Transverse colon (tissue), 4 donors: ENCODE data around the gene STAT6. TPM values are rescaled to one million over a fixed set of nuclear protein-coding genes. Genes with fewer than 3 reads are reported as not detected.

Experiments used
- DNase-seq: peaks from one replicate; pipeline ENCODE4 v3.0.0-alpha.2; 2019
- H3K27ac ChIP-seq, 4 donors: fragments of 200-600 bp; sonication (generic); 2 replicates each; pipeline ENCODE4 v1.5.1; 2016 to 2018; ENCODE audit warnings: inconsistent platforms in 4 of 4
- H3K27me3 ChIP-seq: fragments of 200-600 bp; sonication (generic); 2 replicates; pipeline ENCODE4 v1.5.1; 2017; ENCODE audit warnings: inconsistent platforms
- H3K36me3 ChIP-seq, 4 donors: fragments of 200-600 bp; sonication (generic); 2 replicates each; pipeline ENCODE4 v1.5.1; 2017 to 2019; ENCODE audit warnings: inconsistent platforms in 4 of 4
- H3K4me1 ChIP-seq, 4 donors: fragments of 200-600 bp; sonication (generic); 2 replicates each; pipeline ENCODE4 v1.5.1; 2017 to 2020; ENCODE audit warnings: inconsistent platforms in 4 of 4
- H3K4me3 ChIP-seq, 4 donors: fragments of 200-600 bp; sonication (generic); 1 replicate in 1 of 4; 2 replicates in 3 of 4; pipeline versions ENCODE4 v1.5.1 to v1.6.1; 2017 to 2019; ENCODE audit warnings: inconsistent platforms in 4 of 4
- H3K9me3 ChIP-seq, 2 donors: fragments of 200-600 bp; sonication (generic); 2 replicates each; pipeline ENCODE4 v1.5.1; 2017 to 2019; ENCODE audit warnings: inconsistent platforms in 2 of 2
- EP300 ChIP-seq: sonication (generic); formaldehyde crosslinking; IDR thresholded peaks from one replicate; pipeline ENCODE4 v1.6.1; 2017; ENCODE audit warnings: antibody characterized with exemption, low read depth
- POLR2A ChIP-seq: fragments of 450-650 bp; IDR thresholded peaks from one replicate; pipeline ENCODE4 v1.6.1; 2016; ENCODE audit warnings: antibody characterized with exemption, mild to moderate bottlenecking, moderate library complexity
- POLR2AphosphoS5 ChIP-seq, 3 donors: sonication (generic); formaldehyde crosslinking; IDR thresholded peaks; one replicate each; pipeline ENCODE4 v1.6.1; 2016; ENCODE audit warnings: antibody characterized with exemption in 3 of 3
- WGBS, 2 donors: methylation state at CpG; one replicate each; pipeline ENCODE4 v1.1.5; 2018; ENCODE audit warnings: low coverage in 1 of 2; 5-methylcytosine and 5-hydroxymethylcytosine counted together
- in situ Hi-C, 4 donors: fragments of 200-750 bp; cut with MboI; loops; one replicate each; pipeline versions ENCODE4 v1.15.0 to v1.15.1; 2017; ENCODE audit warnings: low sequenced_read_pairs in 3 of 4, low pct_ligation_motif_present in 1 of 4, low pct_unique_long_range_greater_than_20kb in 1 of 4
- intact Hi-C: fragments of 100-400 bp; cut with DNase I; formaldehyde crosslinking; loops from one replicate; pipeline ENCODE4 v1.15.1; 2023; ENCODE audit warnings: low total_unique reads
- total RNA-seq, 4 donors: library from RNA; depleted of rRNA; stranded (reverse); fragments of >200 nt; gene quantifications; one replicate each; pipeline ENCODE4 v1.1.0, GENCODE V29; 2016
- TF ChIP-seq, protein P1 (sequence below), 5 experiments: fragments of 200-600 bp in 3 of 5; fragments of 450-650 bp in 2 of 5; sonication (generic) in 3 of 5; IDR thresholded peaks; 1 replicate in 2 of 5; 2 replicates in 3 of 5; pipeline ENCODE4 v1.5.1; 2016 to 2017; ENCODE audit warnings: antibody characterized with exemption in 5 of 5, inconsistent platforms in 3 of 5, mild to moderate bottlenecking in 2 of 5, moderate library complexity in 1 of 5

STAT6 gene
- total RNA-seq, 4 donors from 2014 or later = 181 to 318 (median 198) TPM

DNA sequence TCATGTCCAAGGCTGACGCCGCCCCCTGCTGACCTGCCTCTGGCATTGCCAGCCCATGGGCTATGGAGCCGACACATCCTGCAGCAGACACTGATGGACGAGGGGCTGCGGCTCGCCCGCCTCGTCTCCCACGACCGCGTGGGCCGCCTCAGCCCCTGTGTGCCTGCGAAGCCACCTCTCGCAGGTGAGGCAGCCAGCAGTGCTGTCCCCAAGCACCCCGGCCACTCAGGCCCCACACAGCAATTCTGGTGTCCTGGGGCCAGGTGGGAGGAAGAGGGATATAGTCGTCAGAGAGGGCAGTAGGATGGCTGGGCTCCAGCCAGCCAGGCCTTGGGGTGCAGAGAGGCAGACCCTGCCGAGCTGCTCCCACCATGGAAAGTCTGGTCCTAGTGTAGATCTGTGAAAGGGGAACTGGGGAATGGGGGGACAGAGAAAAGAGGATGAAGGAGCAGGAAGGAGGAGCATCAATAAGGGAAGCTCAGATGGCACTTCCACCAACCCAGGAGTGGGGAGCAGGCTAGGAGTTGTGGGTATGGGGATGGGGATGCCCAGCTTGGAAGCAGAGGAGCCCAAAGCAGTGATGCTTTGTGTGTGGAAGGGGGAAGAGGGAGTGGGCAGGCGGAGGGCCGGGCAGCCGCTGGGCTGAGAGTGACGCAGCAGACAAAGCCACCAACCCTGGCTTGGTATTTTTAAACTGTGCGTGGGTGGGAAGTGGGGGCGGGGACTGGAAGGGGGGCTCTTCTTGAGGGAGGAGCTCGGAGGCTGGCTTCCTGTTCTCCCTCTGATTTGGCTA is 17.6 kb downstream of the STAT6 start:
- Histone ChIP-seq H3K4me1 (peaks cover 21 to 66% (median 42%) of the 10 kb centered on the region in 4 donors), H3K27ac (peak overlapping the region; percentile 75 to 98 (median 95)), H3K27me3 (no peaks in the 10 kb centered on the region), H3K36me3 (peaks cover 0 to 24% (median 3%) of the 10 kb centered on the region in 4 donors), H3K4me3 (no peak overlapping the region), H3K9me3 (no peaks in the 10 kb centered on the region)
- intact Hi-C loops = no loop called here
- DNase-seq = peak; percentile 67
- TF ChIP-seq, protein P1, sequence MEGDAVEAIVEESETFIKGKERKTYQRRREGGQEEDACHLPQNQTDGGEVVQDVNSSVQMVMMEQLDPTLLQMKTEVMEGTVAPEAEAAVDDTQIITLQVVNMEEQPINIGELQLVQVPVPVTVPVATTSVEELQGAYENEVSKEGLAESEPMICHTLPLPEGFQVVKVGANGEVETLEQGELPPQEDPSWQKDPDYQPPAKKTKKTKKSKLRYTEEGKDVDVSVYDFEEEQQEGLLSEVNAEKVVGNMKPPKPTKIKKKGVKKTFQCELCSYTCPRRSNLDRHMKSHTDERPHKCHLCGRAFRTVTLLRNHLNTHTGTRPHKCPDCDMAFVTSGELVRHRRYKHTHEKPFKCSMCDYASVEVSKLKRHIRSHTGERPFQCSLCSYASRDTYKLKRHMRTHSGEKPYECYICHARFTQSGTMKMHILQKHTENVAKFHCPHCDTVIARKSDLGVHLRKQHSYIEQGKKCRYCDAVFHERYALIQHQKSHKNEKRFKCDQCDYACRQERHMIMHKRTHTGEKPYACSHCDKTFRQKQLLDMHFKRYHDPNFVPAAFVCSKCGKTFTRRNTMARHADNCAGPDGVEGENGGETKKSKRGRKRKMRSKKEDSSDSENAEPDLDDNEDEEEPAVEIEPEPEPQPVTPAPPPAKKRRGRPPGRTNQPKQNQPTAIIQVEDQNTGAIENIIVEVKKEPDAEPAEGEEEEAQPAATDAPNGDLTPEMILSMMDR (IDR thresholded peaks at IDR 0.05) = peak; percentile 34 to 49 (median 43)
- TF ChIP-seq EP300 (no peak), POLR2A (peak; percentile 22), POLR2AphosphoS5 (IDR thresholded peaks at IDR 0.05) (peak; percentile 12 to 55 (median 21))
- in situ Hi-C loops = no loop called here
- WGBS, 2 donors = 15 to 43% methylated on average over 5 to 24 of the region's 24 CpGs

GRCh38 chr12:57092876-57093414 is 18.2 kb downstream of the STAT6 start:
- Histone ChIP-seq H3K27me3 (no peaks in the 10 kb centered on the region), H3K27ac (peak overlapping the region; percentile 75 to 98 (median 95)), H3K4me1 (peaks cover 21 to 70% (median 47%) of the 10 kb centered on the region in 4 donors), H3K4me3 (no peak overlapping the region), H3K36me3 (peaks cover 0 to 18% (median 0%) of the 10 kb centered on the region in 4 donors), H3K9me3 (no peaks in the 10 kb centered on the region)
- in situ Hi-C loops = no loop called here
- WGBS, 2 donors = 81 to 100% methylated on average over 1 to 4 of the region's 4 CpGs
- intact Hi-C loops = no loop called here
- TF ChIP-seq POLR2A = no peak
- DNase-seq = no peak

GRCh38 chr12:57092529-57092862 is 18.7 kb downstream of the STAT6 start:
- peaks cover 0 to 16% (median 0%) of the 10 kb centered on the region in 4 donors for H3K36me3 ChIP-seq
- no peak overlapping the region for H3K4me3 ChIP-seq
- peak overlapping the region; percentile 75 to 98 (median 95) for H3K27ac ChIP-seq
- no peaks in the 10 kb centered on the region for H3K9me3 ChIP-seq
- no peak for DNase-seq
- intact Hi-C loops (no loop called here), in situ Hi-C loops (no loop called here)
- peaks cover 22 to 74% (median 52%) of the 10 kb centered on the region in 4 donors for H3K4me1 ChIP-seq
- no peaks in the 10 kb centered on the region for H3K27me3 ChIP-seq
- TF ChIP-seq EP300 (no peak), POLR2A (no peak), POLR2AphosphoS5 (IDR thresholded peaks at IDR 0.05) (no peak)
- TF ChIP-seq, protein P1 (IDR thresholded peaks at IDR 0.05) = no peak
- WGBS, 2 donors = 72% methylated on average over 5 of the region's 5 CpGs; no CpG with 5 or more reads in 1 of the 2 donors

GRCh38 chr12:57091638-57092528 is 19.3 kb downstream of the STAT6 start:
- intact Hi-C loops (no loop called here), in situ Hi-C loops (no loop called here)
- Histone ChIP-seq H3K27ac (peak overlapping the region; percentile 92 to 98 (median 96)), H3K4me1 (peaks cover 23 to 79% (median 57%) of the 10 kb centered on the region in 4 donors), H3K4me3 (no peak overlapping the region), H3K27me3 (no peaks in the 10 kb centered on the region), H3K36me3 (peaks cover 0 to 10% (median 0%) of the 10 kb centered on the region in 4 donors), H3K9me3 (no peaks in the 10 kb centered on the region)
- no peak for DNase-seq
- TF ChIP-seq POLR2AphosphoS5 (IDR thresholded peaks at IDR 0.05) = no peak
- no peak for TF ChIP-seq EP300
- TF ChIP-seq, protein P1 (IDR thresholded peaks at IDR 0.05) = no peak
- no peak for TF ChIP-seq POLR2A
- WGBS, 2 donors = 80 to 81% methylated on average over 4 to 24 of the region's 25 CpGs
